H1 (cell line): Measurements from ENCODE around the gene CUBN. TPM values are rescaled to one million over a fixed set of nuclear protein-coding genes. Genes with fewer than 3 reads are reported as not detected.

Experiments used
- CTCF ChIA-PET: fragments of 300-600 bp; sonication (Branson Sonifier 250); formaldehyde crosslinking; loops from one replicate; lab custom pipeline; 2021; ENCODE audit not compliant: partially characterized antibody; lab: Charles Lee
- POLR2A ChIA-PET: fragments of 300-600 bp; sonication (Branson Sonifier 250); formaldehyde crosslinking; loops from one replicate; lab custom pipeline; 2021; ENCODE audit warnings: inconsistent platforms; ENCODE audit not compliant: partially characterized antibody; lab: Charles Lee
- DNase-seq, 2 experiments: peaks; one replicate each; pipeline versions ENCODE4 v3.0.0 to v3.0.0-alpha.2; 2010 to 2022; ENCODE audit warnings: low spot score in 2 of 2, low read depth in 1 of 2, mixed read lengths in 1 of 2
- FAIRE-seq: peaks from 2 replicates; lab custom pipeline; 2011; peaks lifted over from hg19 to GRCh38; lab: Jason Lieb, UNC
- H2AFZ ChIP-seq: 2 replicates; pipeline ENCODE4 v1.8.1; 2012; ENCODE audit warnings: low read length, inconsistent platforms
- H2AK5ac ChIP-seq: 2 replicates; pipeline ENCODE4 v1.6.1; 2013; ENCODE audit warnings: low read depth, low read length
- H2BK120ac ChIP-seq: replicated peaks from 2 replicates; pipeline ENCODE3; 2013; ENCODE audit warnings: low read depth, low read length, inconsistent platforms
- H2BK12ac ChIP-seq: 2 replicates; pipeline ENCODE4 v1.6.1; 2013; ENCODE audit warnings: low read depth, low read length
- H2BK15ac ChIP-seq: 2 replicates; pipeline ENCODE4 v1.6.1; 2013; ENCODE audit warnings: low read length
- H2BK20ac ChIP-seq: 2 replicates; pipeline ENCODE4 v1.6.1; 2013; ENCODE audit warnings: low read length
- H2BK5ac ChIP-seq: 2 replicates; pipeline ENCODE4 v1.6.1; 2013; ENCODE audit warnings: low read depth, low read length
- H3K14ac ChIP-seq: 2 replicates; pipeline ENCODE4 v1.6.1; 2013; ENCODE audit warnings: inconsistent platforms; ENCODE audit not compliant: insufficient read length
- H3K18ac ChIP-seq: 2 replicates; pipeline ENCODE4 v1.6.1; 2013; ENCODE audit warnings: low read length; ENCODE audit errors: extremely low read depth
- H3K23ac ChIP-seq: 2 replicates; pipeline ENCODE4 v1.6.1; 2013; ENCODE audit warnings: inconsistent platforms; ENCODE audit not compliant: insufficient read length
- H3K23me2 ChIP-seq: 2 replicates; pipeline ENCODE4 v1.6.1; 2013; ENCODE audit warnings: low read depth, low read length
- H3K27ac ChIP-seq: 2 replicates; pipeline ENCODE4 v1.6.1; 2011; ENCODE audit warnings: low read depth, low read length, inconsistent platforms
- H3K27me3 ChIP-seq, 4 experiments: replicated peaks in 1 of 4; 1 replicate in 1 of 4; 2 replicates in 3 of 4; pipeline versions ENCODE4 v1.6.1 to v1.8.1; 2011 to 2013; ENCODE audit warnings: low read length in 3 of 4, mild to moderate bottlenecking in 3 of 4, inconsistent platforms in 2 of 4, mixed read lengths in 2 of 4, moderate library complexity in 1 of 4; ENCODE audit not compliant: control insufficient read depth in 3 of 4, insufficient read depth in 3 of 4; ENCODE audit errors: extremely low read depth in 1 of 4
- H3K36me3 ChIP-seq, 4 experiments: 2 replicates each; pipeline versions ENCODE4 v1.6.1 to v1.8.1; 2011 to 2013; ENCODE audit warnings: mild to moderate bottlenecking in 4 of 4, low read length in 3 of 4, moderate library complexity in 2 of 4, control low read depth in 1 of 4, inconsistent platforms in 1 of 4; ENCODE audit not compliant: insufficient read depth in 4 of 4, control insufficient read depth in 2 of 4
- H3K4ac ChIP-seq: replicated peaks from 2 replicates; pipeline ENCODE3; 2013; ENCODE audit warnings: low read length, low read depth, mixed read lengths, inconsistent platforms; ENCODE audit not compliant: insufficient read length
- H3K4me1 ChIP-seq, 4 experiments: replicated peaks in 1 of 4; 1 replicate in 1 of 4; 2 replicates in 3 of 4; pipeline versions ENCODE4 v1.6.1 to v1.8.1; 2011 to 2013; ENCODE audit warnings: low read length in 3 of 4, inconsistent platforms in 2 of 4, mixed read lengths in 1 of 4; ENCODE audit not compliant: insufficient read depth in 4 of 4, control insufficient read depth in 3 of 4
- H3K4me2 ChIP-seq, 2 experiments: 2 replicates each; pipeline versions ENCODE4 v1.6.1 to v1.8.1; 2011 to 2013; ENCODE audit warnings: low read depth in 2 of 2, low read length in 2 of 2, control low read depth in 1 of 2, inconsistent platforms in 1 of 2, mild to moderate bottlenecking in 1 of 2; ENCODE audit not compliant: insufficient read depth in 1 of 2
- H3K4me3 ChIP-seq, 4 experiments: fragments of 200-600, 300-600 bp in 1 of 4; sonication (generic), shearing (Covaris generic), sonication (Bioruptor Twin) in 1 of 4; 2 replicates each; pipeline versions ENCODE4 v1.5.1 to v1.8.1; 2011 to 2016; ENCODE audit warnings: low read length in 4 of 4, low read depth in 3 of 4, control low read depth in 2 of 4, inconsistent platforms in 2 of 4, mild to moderate bottlenecking in 2 of 4, mixed read lengths in 1 of 4, moderate library complexity in 1 of 4; ENCODE audit not compliant: insufficient read depth in 2 of 4; ENCODE audit errors: extremely low read depth in 1 of 4
- H3K56ac ChIP-seq: replicated peaks from 2 replicates; pipeline ENCODE3; 2013; ENCODE audit warnings: low read depth, mild to moderate bottlenecking, mixed read lengths, low read length, inconsistent platforms; ENCODE audit not compliant: insufficient read length
- H3K79me1 ChIP-seq: 2 replicates; pipeline ENCODE4 v1.6.1; 2013; ENCODE audit warnings: low read depth, low read length, control low read depth
- H3K79me2 ChIP-seq, 2 experiments: 2 replicates each; pipeline versions ENCODE4 v1.6.1 to v1.8.1; 2012 to 2013; ENCODE audit warnings: low read length in 2 of 2, mild to moderate bottlenecking in 2 of 2, inconsistent platforms in 1 of 2; ENCODE audit not compliant: insufficient read depth in 2 of 2, control insufficient read depth in 1 of 2
- H3K9ac ChIP-seq, 4 experiments: replicated peaks in 1 of 4; 1 replicate in 1 of 4; 2 replicates in 3 of 4; pipeline versions ENCODE4 v1.6.1 to v1.8.1; 2011 to 2013; ENCODE audit warnings: low read depth in 3 of 4, low read length in 3 of 4, control low read depth in 2 of 4, mild to moderate bottlenecking in 2 of 4, moderate library complexity in 2 of 4, inconsistent platforms in 1 of 4; ENCODE audit errors: extremely low read depth in 1 of 4
- H3K9me3 ChIP-seq, 2 experiments: 2 replicates each; pipeline versions ENCODE4 v1.6.1 to v1.8.1; 2012 to 2013; ENCODE audit warnings: mild to moderate bottlenecking in 2 of 2, moderate library complexity in 2 of 2, control low read depth in 1 of 2, inconsistent platforms in 1 of 2, low read depth in 1 of 2, low read length in 1 of 2, mixed read lengths in 1 of 2; ENCODE audit not compliant: insufficient read depth in 2 of 2
- H4K20me1 ChIP-seq, 2 experiments: replicated peaks in 1 of 2; 2 replicates each; pipeline versions ENCODE3 to v1.8.1; 2011 to 2013; ENCODE audit warnings: inconsistent platforms in 2 of 2, low read length in 2 of 2, mild to moderate bottlenecking in 1 of 2; ENCODE audit not compliant: insufficient read depth in 2 of 2, control insufficient read depth in 1 of 2
- H4K5ac ChIP-seq: 2 replicates; pipeline ENCODE4 v1.6.1; 2013; ENCODE audit warnings: low read length, low read depth, mixed read lengths, inconsistent platforms; ENCODE audit not compliant: insufficient read length
- H4K8ac ChIP-seq: 2 replicates; pipeline ENCODE4 v1.8.0; 2013; ENCODE audit warnings: mild to moderate bottlenecking, moderate library complexity, low read length, inconsistent platforms; ENCODE audit not compliant: insufficient read depth; ENCODE audit errors: extremely low read depth
- H4K91ac ChIP-seq: replicated peaks from 2 replicates; pipeline ENCODE3; 2013; ENCODE audit warnings: low read length, mixed read lengths, inconsistent platforms; ENCODE audit not compliant: insufficient read length
- RBBP5 ChIP-seq: IDR thresholded peaks from 2 replicates; pipeline ENCODE4 v1.7.1; 2012; ENCODE audit warnings: low read depth, mild to moderate bottlenecking, inconsistent platforms, low read length, moderate library complexity, borderline replicate concordance
- WGBS, 2 experiments: shearing (Covaris generic) in 1 of 2; methylation state at CpG; one replicate each; pipeline versions ENCODE4 v1.1.6 to v1.1.7; 2013 to 2015; ENCODE audit warnings: low lambda C conversion rate in 2 of 2, mixed read lengths in 2 of 2, inconsistent platforms in 1 of 2, low coverage in 1 of 2, missing lambda C conversion rate in 1 of 2; ENCODE audit not compliant: insufficient replicate concordance in 2 of 2, insufficient coverage in 1 of 2, insufficient read length in 1 of 2; ENCODE audit errors: extremely low coverage in 1 of 2, missing lambda C conversion rate in 1 of 2; 5-methylcytosine and 5-hydroxymethylcytosine counted together
- polyA plus RNA-seq, 7 experiments: library from polyadenylated mRNA; depleted of rRNA in 3 of 7; stranded (reverse) in 5 of 7; unstranded in 2 of 7; fragments of >200 nt in 5 of 7; fragments of 200-250 nt in 2 of 7; gene quantifications; 1 replicate in 5 of 7; 2 replicates in 1 of 7; 4 replicates in 1 of 7; pipeline versions ENCODE4 v1.2.1 to v1.2.3, GENCODE V29; 2011 to 2013; ENCODE audit warnings: missing spikeins in 2 of 7, mixed read lengths in 2 of 7
- total RNA-seq: library from RNA; stranded (reverse); fragmentation: NEBNext Ultra II Directional; extraction: Animal tissue kit (Norgen Biotek cat#: 25700); gene quantifications from 2 replicates; pipeline ENCODE4 v1.2.1, GENCODE V29; 2021
- TF ChIP-seq, protein P1 (sequence below): IDR thresholded peaks from 2 replicates; pipeline ENCODE4 v1.6.1; 2011; ENCODE audit warnings: low read depth, mild to moderate bottlenecking, low read length; ENCODE audit not compliant: insufficient read depth

The CUBN gene
- total and polyA plus RNA-seq, 2 of the 8 experiments (the other 6 are each of a cell fraction or from before 2014, with no cell fraction given): 0.04 to 0.08 TPM

DNA sequence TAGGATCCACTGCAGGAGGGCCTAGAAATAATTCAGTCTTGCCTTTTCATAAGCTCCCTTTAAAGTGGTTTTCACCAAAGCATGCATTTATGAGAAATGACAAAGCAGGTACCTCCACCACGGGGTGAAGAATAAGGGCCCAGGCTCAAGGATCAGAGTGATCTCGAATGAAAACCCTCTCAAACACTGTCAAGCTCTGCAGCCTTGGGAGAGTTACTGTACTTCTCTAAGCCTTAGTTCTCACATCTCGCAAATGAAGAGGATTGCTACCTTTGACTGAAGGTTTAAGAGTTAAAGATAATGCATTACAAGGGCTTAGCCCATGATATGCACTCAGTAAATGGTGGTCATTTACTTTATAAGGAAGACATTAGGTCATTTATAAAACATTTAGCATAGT is 81.7 kb downstream of the CUBN start:
- no peaks in the 10 kb centered on the region for H3K36me3 ChIP-seq
- no peak overlapping the region for H4K91ac ChIP-seq
- H3K4me1 ChIP-seq: no peaks in the 10 kb centered on the region; a peak in 1 of 7 replicates
- H2BK15ac ChIP-seq: no peak overlapping the region
- H2BK20ac ChIP-seq: no peak overlapping the region
- no peak overlapping the region for H3K14ac ChIP-seq
- no peak overlapping the region for H3K4me3 ChIP-seq
- no peak overlapping the region for H3K4me2 ChIP-seq
- no peak overlapping the region for H2AFZ ChIP-seq
- FAIRE-seq: no peak
- ChIA-PET CTCF (no interaction called here), POLR2A (no interaction called here)
- H3K9ac ChIP-seq: no peak overlapping the region
- TF ChIP-seq, protein P1, sequence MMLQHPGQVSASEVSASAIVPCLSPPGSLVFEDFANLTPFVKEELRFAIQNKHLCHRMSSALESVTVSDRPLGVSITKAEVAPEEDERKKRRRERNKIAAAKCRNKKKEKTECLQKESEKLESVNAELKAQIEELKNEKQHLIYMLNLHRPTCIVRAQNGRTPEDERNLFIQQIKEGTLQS: no peak
- TF ChIP-seq RBBP5: no peak
- H3K56ac ChIP-seq: no peak overlapping the region
- no peaks in the 10 kb centered on the region for H3K79me1 ChIP-seq
- H3K27ac ChIP-seq: no peak overlapping the region
- no peak overlapping the region for H3K23ac ChIP-seq
- no peak overlapping the region for H2BK120ac ChIP-seq
- no peak overlapping the region for H4K5ac ChIP-seq
- 0 out of 4 replicates have a peak, but pooled peaks cover 0 to 2% of the 10 kb centered on the region in 2 experiments for H3K9me3 ChIP-seq
- no peak overlapping the region for H3K18ac ChIP-seq
- H2AK5ac ChIP-seq: no peak overlapping the region
- H2BK12ac ChIP-seq: no peak overlapping the region
- H4K8ac ChIP-seq: no peak overlapping the region
- WGBS, 2 experiments: 79% methylated on average over 3 of the region's 3 CpGs; no CpG with 5 or more reads in 1 of the 2 experiments
- H3K27me3 ChIP-seq: no peaks in the 10 kb centered on the region
- no peak overlapping the region for H2BK5ac ChIP-seq
- H3K4ac ChIP-seq: no peak overlapping the region
- H3K23me2 ChIP-seq: no peaks in the 10 kb centered on the region; the same call in 1 of the 2 replicates
- no peaks in the 10 kb centered on the region for H4K20me1 ChIP-seq
- DNase-seq: no peak
- no peaks in the 10 kb centered on the region for H3K79me2 ChIP-seq
